WERI-Rb-1 (cell line): ENCODE measurements around the gene C16orf89.

Source experiments
- DNase-seq: peaks from one replicate; pipeline ENCODE4 v3.0.0-alpha.2; 2020
- H3K27ac ChIP-seq: fragments of 250-450 bp; sonication (Bioruptor Pico); 2 replicates; pipeline ENCODE4 v1.5.1; 2020; ENCODE audit warnings: mild to moderate bottlenecking, moderate library complexity
- H3K27me3 ChIP-seq: fragments of 250-450 bp; sonication (Bioruptor Pico); 2 replicates; pipeline ENCODE4 v1.5.1; 2021; ENCODE audit warnings: mild to moderate bottlenecking, low read depth, moderate library complexity; ENCODE audit not compliant: insufficient read depth, severe bottlenecking
- H3K36me3 ChIP-seq: fragments of 250-450 bp; sonication (Bioruptor Pico); 2 replicates; pipeline ENCODE4 v1.5.1; 2020; ENCODE audit warnings: mild to moderate bottlenecking, moderate library complexity
- H3K4me3 ChIP-seq: 2 replicates; pipeline ENCODE4 v1.5.1; 2011; ENCODE audit warnings: low read depth, mild to moderate bottlenecking, control low read depth, low read length
- H3K9me3 ChIP-seq: fragments of 250-450 bp; sonication (Bioruptor Pico); 2 replicates; pipeline ENCODE4 v1.5.1; 2021; ENCODE audit warnings: mild to moderate bottlenecking, moderate library complexity; ENCODE audit not compliant: severe bottlenecking
- TF ChIP-seq, protein P1 (sequence below): IDR thresholded peaks from 2 replicates; pipeline ENCODE4 v1.5.1; 2011; ENCODE audit warnings: low read depth, mild to moderate bottlenecking, control low read depth, inconsistent platforms, low read length

C16orf89 gene

DNA sequence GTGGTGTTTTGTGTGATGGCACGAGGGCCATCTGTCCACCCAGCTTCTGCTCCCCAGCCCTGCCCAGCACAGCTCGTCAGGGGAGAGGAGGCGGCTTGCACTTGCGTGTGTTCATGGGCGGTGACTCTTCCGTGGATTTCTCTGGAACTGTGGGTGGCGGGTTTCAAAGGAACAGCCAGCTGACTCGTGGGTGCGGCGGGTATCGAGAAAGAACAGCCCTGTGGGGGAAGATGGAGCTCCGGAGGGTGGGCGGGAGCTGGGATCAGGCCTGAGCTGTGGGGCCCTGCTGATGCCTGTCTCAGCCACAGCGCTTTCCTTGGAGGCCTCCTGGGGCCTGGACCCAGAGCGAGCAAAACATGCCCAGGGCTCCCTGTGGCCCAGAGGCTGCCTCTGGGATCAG, 45.2 kb downstream of the C16orf89 start:
- no peaks in the 10 kb centered on the region for H3K27me3 ChIP-seq
- DNase-seq, result no peak

DNA sequence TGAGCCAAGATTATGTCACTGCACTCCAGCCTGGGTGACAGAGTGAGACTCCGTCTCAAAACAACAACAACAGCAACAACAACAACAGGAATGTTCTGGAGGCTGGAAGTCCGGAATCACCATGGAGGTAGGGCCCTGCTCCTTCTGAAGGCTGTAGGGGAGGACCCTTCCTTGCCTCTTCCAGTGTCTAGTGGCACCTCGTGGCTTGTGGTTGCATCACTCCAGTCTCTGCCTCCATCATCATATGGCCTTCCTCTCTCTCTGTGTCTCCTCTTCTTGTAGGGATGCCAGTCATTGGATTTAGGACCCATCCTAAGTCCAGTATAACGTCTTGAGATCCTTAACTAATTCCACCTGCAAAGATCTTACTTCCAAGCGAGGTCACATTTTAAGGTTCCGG, 46.0 kb downstream of the C16orf89 start:
- H3K27me3 ChIP-seq, result no peaks in the 10 kb centered on the region
- no peaks in the 10 kb centered on the region for H3K9me3 ChIP-seq
- no peaks in the 10 kb centered on the region for H3K36me3 ChIP-seq
- no peak overlapping the region for H3K4me3 ChIP-seq
- no peak for DNase-seq
- TF ChIP-seq, protein P1, sequence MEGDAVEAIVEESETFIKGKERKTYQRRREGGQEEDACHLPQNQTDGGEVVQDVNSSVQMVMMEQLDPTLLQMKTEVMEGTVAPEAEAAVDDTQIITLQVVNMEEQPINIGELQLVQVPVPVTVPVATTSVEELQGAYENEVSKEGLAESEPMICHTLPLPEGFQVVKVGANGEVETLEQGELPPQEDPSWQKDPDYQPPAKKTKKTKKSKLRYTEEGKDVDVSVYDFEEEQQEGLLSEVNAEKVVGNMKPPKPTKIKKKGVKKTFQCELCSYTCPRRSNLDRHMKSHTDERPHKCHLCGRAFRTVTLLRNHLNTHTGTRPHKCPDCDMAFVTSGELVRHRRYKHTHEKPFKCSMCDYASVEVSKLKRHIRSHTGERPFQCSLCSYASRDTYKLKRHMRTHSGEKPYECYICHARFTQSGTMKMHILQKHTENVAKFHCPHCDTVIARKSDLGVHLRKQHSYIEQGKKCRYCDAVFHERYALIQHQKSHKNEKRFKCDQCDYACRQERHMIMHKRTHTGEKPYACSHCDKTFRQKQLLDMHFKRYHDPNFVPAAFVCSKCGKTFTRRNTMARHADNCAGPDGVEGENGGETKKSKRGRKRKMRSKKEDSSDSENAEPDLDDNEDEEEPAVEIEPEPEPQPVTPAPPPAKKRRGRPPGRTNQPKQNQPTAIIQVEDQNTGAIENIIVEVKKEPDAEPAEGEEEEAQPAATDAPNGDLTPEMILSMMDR, result no peak
- no peak overlapping the region for H3K27ac ChIP-seq

More for the DNA sequence above, 45.2 kb downstream of the C16orf89 start:
- TF ChIP-seq, protein P1, result no peak
- H3K4me3 ChIP-seq, result no peak overlapping the region
- no peaks in the 10 kb centered on the region for H3K36me3 ChIP-seq
- H3K9me3 ChIP-seq, result no peaks in the 10 kb centered on the region
- H3K27ac ChIP-seq, result no peak overlapping the region

DNA sequence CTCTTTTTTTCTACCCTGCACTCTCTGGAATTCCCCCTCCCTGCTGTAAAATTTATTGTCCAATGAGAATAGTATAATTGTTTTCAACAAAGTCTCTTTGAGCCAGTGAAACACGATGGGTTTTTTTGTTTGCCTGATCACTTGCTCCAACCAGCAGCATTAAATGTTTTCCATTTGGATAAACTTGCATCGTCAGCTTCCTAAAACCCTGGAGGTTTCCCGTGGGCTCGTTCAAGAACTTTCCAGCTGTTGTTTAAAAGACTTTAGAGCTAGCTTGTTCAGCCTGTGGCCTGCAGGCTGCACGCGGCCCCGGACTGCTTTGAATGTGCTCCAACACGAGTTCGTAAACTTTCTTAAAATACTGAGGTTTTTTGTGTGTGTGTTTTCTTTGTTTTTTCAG, 47.0 kb downstream of the C16orf89 start:
- Histone ChIP-seq H3K27me3 (no peaks in the 10 kb centered on the region), H3K9me3 (no peaks in the 10 kb centered on the region), H3K36me3 (no peaks in the 10 kb centered on the region), H3K4me3 (no peak overlapping the region), H3K27ac (no peak overlapping the region)
- no peak for DNase-seq
- TF ChIP-seq, protein P1, result no peak

DNA sequence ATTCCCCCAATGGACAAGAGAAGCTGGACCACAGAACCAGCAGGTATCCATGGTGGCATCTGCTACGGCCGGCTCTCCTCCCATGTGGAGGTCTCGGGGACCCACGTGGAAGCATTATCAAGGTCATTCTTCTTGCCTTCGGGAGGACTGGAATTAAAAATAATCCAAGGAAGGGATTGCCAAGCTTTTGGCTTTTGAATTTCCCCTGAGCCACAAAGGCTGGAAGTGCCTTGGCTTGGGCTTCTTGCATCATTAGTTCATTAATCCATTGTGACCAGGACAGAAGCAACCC, 48.1 kb downstream of the C16orf89 start:
- Histone ChIP-seq H3K4me3 (no peak overlapping the region), H3K36me3 (no peaks in the 10 kb centered on the region), H3K9me3 (no peaks in the 10 kb centered on the region), H3K27ac (no peak overlapping the region), H3K27me3 (no peaks in the 10 kb centered on the region)
- TF ChIP-seq, protein P1, result no peak
- DNase-seq, result no peak

DNA sequence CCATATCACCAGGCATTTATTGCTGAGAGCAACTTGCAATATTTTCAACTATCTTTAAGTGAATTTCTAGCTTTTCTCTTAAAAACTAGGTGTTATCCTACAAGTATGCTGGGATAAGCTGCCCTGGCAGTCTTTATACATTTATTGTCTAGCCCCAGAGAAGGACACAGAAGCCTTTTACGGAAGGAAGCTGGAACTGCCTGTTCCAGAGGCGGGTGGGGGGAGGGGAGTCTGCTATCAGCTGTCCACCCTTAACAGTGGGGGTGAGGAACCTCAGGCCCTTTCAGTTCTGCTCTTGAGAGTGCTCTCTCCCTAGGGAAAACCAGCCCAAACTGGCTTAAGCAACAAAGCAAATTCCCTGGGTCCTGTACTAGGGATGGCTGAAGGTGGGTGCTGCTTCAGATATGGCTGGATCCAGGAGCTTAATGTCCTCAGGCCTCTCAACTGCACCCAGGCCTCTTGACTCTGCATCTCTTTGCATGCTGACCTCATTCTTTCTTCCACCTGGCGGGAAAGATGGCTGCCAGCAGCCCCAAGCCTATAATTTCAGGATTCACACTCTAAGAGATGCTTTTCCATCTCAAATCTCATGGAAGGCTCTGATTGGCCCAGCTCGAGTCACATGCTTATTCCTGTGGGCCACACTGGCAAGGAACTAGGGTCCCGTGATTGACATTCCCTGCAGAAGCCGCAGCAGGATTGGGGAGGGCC, 48.6 kb downstream of the C16orf89 start:
- DNase-seq, result no peak
- Histone ChIP-seq H3K27me3 (no peaks in the 10 kb centered on the region), H3K9me3 (no peaks in the 10 kb centered on the region), H3K27ac (no peak overlapping the region), H3K36me3 (no peaks in the 10 kb centered on the region), H3K4me3 (no peak overlapping the region)
- TF ChIP-seq, protein P1, result no peak

DNA sequence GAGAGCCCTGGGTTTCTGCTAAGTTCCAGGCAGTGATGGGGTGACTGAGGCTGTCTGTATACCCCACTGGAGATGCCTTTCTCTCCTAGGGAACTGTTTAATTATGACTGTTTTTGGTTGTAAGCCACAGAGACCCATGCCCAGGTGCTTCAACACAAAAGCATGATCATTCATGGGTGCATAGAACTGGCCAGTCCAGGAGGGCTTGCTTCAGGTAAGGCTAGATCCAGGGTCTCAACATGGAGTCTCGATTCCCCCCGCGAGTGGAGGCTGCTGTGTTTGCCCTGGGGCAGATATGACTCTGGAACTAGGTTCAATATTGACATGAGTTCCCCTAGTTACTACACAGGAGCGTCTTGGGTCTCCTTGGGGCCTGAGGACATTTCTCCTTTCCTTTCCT, 49.9 kb downstream of the C16orf89 start:
- H3K4me3 ChIP-seq, result no peak overlapping the region
- H3K27me3 ChIP-seq, result no peaks in the 10 kb centered on the region
- no peak overlapping the region for H3K27ac ChIP-seq
- TF ChIP-seq, protein P1, result no peak
- no peaks in the 10 kb centered on the region for H3K9me3 ChIP-seq
- no peaks in the 10 kb centered on the region for H3K36me3 ChIP-seq
- no peak for DNase-seq
